ENCODE results near the gene TRAPPC2L.

The TRAPPC2L gene

DNA sequence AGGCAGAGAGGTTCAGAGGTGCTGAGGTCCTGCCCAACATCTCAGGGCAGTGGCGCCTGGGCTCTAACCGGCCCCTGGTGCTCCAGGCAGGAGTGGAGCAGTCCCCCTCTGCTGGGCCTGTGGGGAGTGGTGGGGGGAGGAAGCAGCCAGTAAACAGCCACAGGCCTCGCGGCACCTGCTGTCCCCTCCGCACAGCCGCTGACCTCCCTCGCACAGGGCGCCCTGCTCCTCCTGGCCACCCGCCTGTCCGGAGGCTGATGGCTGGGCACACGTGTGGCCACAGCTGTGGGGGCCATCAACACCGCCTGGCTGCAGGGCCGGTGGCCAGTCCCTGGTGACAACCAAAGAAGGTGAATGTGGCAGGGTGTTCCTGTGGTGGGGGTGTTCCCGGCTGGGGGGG is 46.3 kb downstream of the TRAPPC2L start:
- Histone ChIP-seq H3K27me3 (ENCODE audit: insufficient read depth, low read length) (no peaks in the 10 kb centered on the region), H3K4me1 (ENCODE audit: insufficient read depth, low read length) (no peaks in the 10 kb centered on the region), H3K4me3 (ENCODE audit: low read length) (no peak overlapping the region), H3K9me3 (ENCODE audit: insufficient read depth, low read depth, low read length) (no peaks in the 10 kb centered on the region), H3K36me3 (ENCODE audit: insufficient read depth, low read depth, low read length) (no peaks in the 10 kb centered on the region), H3K27ac (ENCODE audit: low read length) (no peak overlapping the region), H3K9ac (ENCODE audit: low read depth, low read length) (no peak overlapping the region)

- no peaks in the 10 kb centered on the region for H3K36me3 ChIP-seq (ENCODE audit: insufficient read depth, low read depth, low read length)
- no peak overlapping the region for H3K27ac ChIP-seq (ENCODE audit: low read length)
- H3K4me1 ChIP-seq (ENCODE audit: insufficient read depth, low read length), result no peaks in the 10 kb centered on the region
- no peaks in the 10 kb centered on the region for H3K9me3 ChIP-seq (ENCODE audit: insufficient read depth, low read depth, low read length)
- H3K4me3 ChIP-seq (ENCODE audit: low read length), result no peak overlapping the region; the same call in 1 of the 2 replicates
- no peaks in the 10 kb centered on the region for H3K27me3 ChIP-seq (ENCODE audit: insufficient read depth, low read length)
- H3K9ac ChIP-seq (ENCODE audit: low read depth, low read length), result no peak overlapping the region
These were observed 47.9 kb downstream of the TRAPPC2L start for GRCh38 chr16:88904676-88905365.

- H3K4me3 ChIP-seq (ENCODE audit: low read length), result no peak overlapping the region; the same call in 1 of the 2 replicates
- H3K4me1 ChIP-seq (ENCODE audit: insufficient read depth, low read length), result no peaks in the 10 kb centered on the region
- H3K27ac ChIP-seq (ENCODE audit: low read length), result no peak overlapping the region
- H3K36me3 ChIP-seq (ENCODE audit: insufficient read depth, low read depth, low read length), result no peaks in the 10 kb centered on the region
- no peaks in the 10 kb centered on the region for H3K9me3 ChIP-seq (ENCODE audit: insufficient read depth, low read depth, low read length)
- no peaks in the 10 kb centered on the region for H3K27me3 ChIP-seq (ENCODE audit: insufficient read depth, low read length)
- H3K9ac ChIP-seq (ENCODE audit: low read depth, low read length), result no peak overlapping the region
These were observed 48.6 kb downstream of the TRAPPC2L start for GRCh38 chr16:88905563-88905962.

- no peak overlapping the region for H3K27ac ChIP-seq (ENCODE audit: low read length)
- no peaks in the 10 kb centered on the region for H3K36me3 ChIP-seq (ENCODE audit: insufficient read depth, low read depth, low read length)
These were observed 49.1 kb downstream of the TRAPPC2L start for GRCh38 chr16:88906020-88906419.

GRCh38 chr16:88906535-88907105 is 49.7 kb downstream of the TRAPPC2L start:
- no peak overlapping the region for H3K4me3 ChIP-seq (ENCODE audit: low read length)
- no peaks in the 10 kb centered on the region for H3K27me3 ChIP-seq (ENCODE audit: insufficient read depth, low read length)
- no peaks in the 10 kb centered on the region for H3K9me3 ChIP-seq (ENCODE audit: insufficient read depth, low read depth, low read length)
- H3K4me1 ChIP-seq (ENCODE audit: insufficient read depth, low read length), result no peaks in the 10 kb centered on the region
- no peak overlapping the region for H3K27ac ChIP-seq (ENCODE audit: low read length)
- no peak overlapping the region for H3K9ac ChIP-seq (ENCODE audit: low read depth, low read length)
- H3K36me3 ChIP-seq (ENCODE audit: insufficient read depth, low read depth, low read length), result no peaks in the 10 kb centered on the region

More at GRCh38 chr16:88906020-88906419, 49.1 kb downstream of the TRAPPC2L start:
- H3K4me3 ChIP-seq (ENCODE audit: low read length), result no peak overlapping the region
- H3K27me3 ChIP-seq (ENCODE audit: insufficient read depth, low read length), result no peaks in the 10 kb centered on the region
- H3K4me1 ChIP-seq (ENCODE audit: insufficient read depth, low read length), result no peaks in the 10 kb centered on the region
- H3K9me3 ChIP-seq (ENCODE audit: insufficient read depth, low read depth, low read length), result no peaks in the 10 kb centered on the region
- H3K9ac ChIP-seq (ENCODE audit: low read depth, low read length), result no peak overlapping the region

- Histone ChIP-seq H3K27ac (ENCODE audit: low read length) (no peak overlapping the region), H3K36me3 (ENCODE audit: insufficient read depth, low read depth, low read length) (no peaks in the 10 kb centered on the region), H3K27me3 (ENCODE audit: insufficient read depth, low read length) (no peaks in the 10 kb centered on the region), H3K4me3 (ENCODE audit: low read length) (no peak overlapping the region), H3K4me1 (ENCODE audit: insufficient read depth, low read length) (no peaks in the 10 kb centered on the region), H3K9me3 (ENCODE audit: insufficient read depth, low read depth, low read length) (no peaks in the 10 kb centered on the region), H3K9ac (ENCODE audit: low read depth, low read length) (no peak overlapping the region)
These were observed 50.8 kb downstream of the TRAPPC2L start for GRCh38 chr16:88907768-88908167.

GRCh38 chr16:88908307-88908706 is 51.4 kb downstream of the TRAPPC2L start:
- H3K36me3 ChIP-seq (ENCODE audit: insufficient read depth, low read depth, low read length), result no peaks in the 10 kb centered on the region
- H3K27ac ChIP-seq (ENCODE audit: low read length), result no peak overlapping the region
- H3K9ac ChIP-seq (ENCODE audit: low read depth, low read length), result no peak overlapping the region
- H3K4me3 ChIP-seq (ENCODE audit: low read length), result no peak overlapping the region
- H3K9me3 ChIP-seq (ENCODE audit: insufficient read depth, low read depth, low read length), result peaks cover 2% of the 10 kb centered on the region; the same call in 1 of the 2 replicates
- H3K4me1 ChIP-seq (ENCODE audit: insufficient read depth, low read length), result no peaks in the 10 kb centered on the region
- H3K27me3 ChIP-seq (ENCODE audit: insufficient read depth, low read length), result no peaks in the 10 kb centered on the region

DNA sequence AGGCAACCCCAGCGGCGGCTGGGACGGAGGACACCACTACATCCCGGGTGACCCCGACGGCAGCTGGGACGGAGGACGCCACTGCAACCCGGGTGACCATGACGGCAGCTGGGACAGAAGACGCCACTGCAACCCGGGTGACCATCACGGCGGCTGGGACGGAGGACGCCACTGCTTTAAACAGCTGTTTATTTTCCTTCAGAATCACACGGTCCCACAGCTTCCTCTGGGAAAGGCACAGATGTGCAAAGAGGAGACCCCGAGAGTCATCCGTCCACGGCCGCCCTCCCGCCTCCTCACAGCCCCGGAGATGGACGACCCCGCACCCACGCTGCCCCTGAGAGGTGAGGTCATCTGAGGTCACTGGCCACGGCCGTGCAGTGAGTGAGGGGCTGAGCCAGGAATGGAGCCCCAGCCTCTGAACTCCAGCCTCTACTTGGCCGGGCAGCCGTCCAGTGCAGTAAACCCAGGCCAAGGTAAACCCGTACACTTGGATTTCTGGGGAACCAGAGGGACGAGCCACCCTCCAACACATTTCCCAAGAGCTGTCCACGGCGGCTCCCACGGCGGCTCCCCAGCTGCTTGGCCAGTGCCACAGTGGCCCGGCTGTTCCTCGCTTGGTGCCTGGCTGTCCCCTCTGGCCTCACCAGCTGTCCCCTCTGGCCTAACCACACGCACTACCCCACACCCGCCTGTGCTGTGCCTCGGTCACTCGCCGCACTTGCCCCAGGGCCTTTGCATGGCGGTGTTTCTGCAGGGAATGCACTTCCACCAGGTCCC is 52.7 kb downstream of the TRAPPC2L start:
- no peak overlapping the region for H3K27ac ChIP-seq (ENCODE audit: low read length)
- no peaks in the 10 kb centered on the region for H3K4me1 ChIP-seq (ENCODE audit: insufficient read depth, low read length)
- H3K27me3 ChIP-seq (ENCODE audit: insufficient read depth, low read length), result no peaks in the 10 kb centered on the region
- no peaks in the 10 kb centered on the region for H3K36me3 ChIP-seq (ENCODE audit: insufficient read depth, low read depth, low read length)
- no peak overlapping the region for H3K9ac ChIP-seq (ENCODE audit: low read depth, low read length)
- peaks cover 3% of the 10 kb centered on the region; the same call in 1 of the 2 replicates for H3K9me3 ChIP-seq (ENCODE audit: insufficient read depth, low read depth, low read length)
- no peak overlapping the region for H3K4me3 ChIP-seq (ENCODE audit: low read length)

- peaks cover 3% of the 10 kb centered on the region; the same call in 1 of the 2 replicates for H3K9me3 ChIP-seq (ENCODE audit: insufficient read depth, low read depth, low read length)
- no peak overlapping the region for H3K27ac ChIP-seq (ENCODE audit: low read length)
- H3K27me3 ChIP-seq (ENCODE audit: insufficient read depth, low read length), result no peaks in the 10 kb centered on the region
- H3K36me3 ChIP-seq (ENCODE audit: insufficient read depth, low read depth, low read length), result no peaks in the 10 kb centered on the region
- H3K9ac ChIP-seq (ENCODE audit: low read depth, low read length), result no peak overlapping the region
- H3K4me1 ChIP-seq (ENCODE audit: insufficient read depth, low read length), result no peaks in the 10 kb centered on the region
- no peak overlapping the region for H3K4me3 ChIP-seq (ENCODE audit: low read length)
These were observed 53.6 kb downstream of the TRAPPC2L start for GRCh38 chr16:88910284-88911135.

- Histone ChIP-seq H3K4me3 (ENCODE audit: low read length) (no peak overlapping the region), H3K27ac (ENCODE audit: low read length) (no peak overlapping the region), H3K9me3 (ENCODE audit: insufficient read depth, low read depth, low read length) (peaks cover 3% of the 10 kb centered on the region; the same call in 1 of the 2 replicates), H3K4me1 (ENCODE audit: insufficient read depth, low read length) (no peaks in the 10 kb centered on the region), H3K9ac (ENCODE audit: low read depth, low read length) (no peak overlapping the region), H3K27me3 (ENCODE audit: insufficient read depth, low read length) (no peaks in the 10 kb centered on the region), H3K36me3 (ENCODE audit: insufficient read depth, low read depth, low read length) (no peaks in the 10 kb centered on the region)
These were observed 54.4 kb downstream of the TRAPPC2L start for GRCh38 chr16:88911136-88911945.

GRCh38 chr16:88911946-88912310 is 55.0 kb downstream of the TRAPPC2L start:
- no peak overlapping the region for H3K9ac ChIP-seq (ENCODE audit: low read depth, low read length)
- H3K4me1 ChIP-seq (ENCODE audit: insufficient read depth, low read length), result no peaks in the 10 kb centered on the region
- H3K9me3 ChIP-seq (ENCODE audit: insufficient read depth, low read depth, low read length), result peaks cover 3% of the 10 kb centered on the region; the same call in 1 of the 2 replicates
- H3K36me3 ChIP-seq (ENCODE audit: insufficient read depth, low read depth, low read length), result no peaks in the 10 kb centered on the region
- H3K27ac ChIP-seq (ENCODE audit: low read length), result no peak overlapping the region
- H3K27me3 ChIP-seq (ENCODE audit: insufficient read depth, low read length), result no peaks in the 10 kb centered on the region
- H3K4me3 ChIP-seq (ENCODE audit: low read length), result no peak overlapping the region

All from iPS-20b (cell line).